PFSK-1 (cell line): ENCODE results near the gene TNIP1.
A peak's percentile ranks its signal among the peaks of the same experiment; 100 is the strongest.

Source experiments
- FOXP2 ChIP-seq: optimal IDR thresholded peaks from 2 replicates; pipeline ENCODE3; 2011; ENCODE audit warnings: borderline replicate concordance, control low read depth, inconsistent platforms; ENCODE audit not compliant: insufficient read depth; ENCODE audit errors: extremely low read length, extremely low read depth
- POLR2AphosphoS5 ChIP-seq: IDR thresholded peaks from 2 replicates; pipeline ENCODE4 v1.6.1; 2012; ENCODE audit warnings: low read depth, mild to moderate bottlenecking, control low read depth, low read length, moderate library complexity
- SIN3A ChIP-seq: IDR thresholded peaks from 2 replicates; pipeline ENCODE4 v1.6.1; 2012; ENCODE audit warnings: mild to moderate bottlenecking, low read length, moderate library complexity, borderline replicate concordance; ENCODE audit not compliant: insufficient read depth
- TAF1 ChIP-seq: IDR thresholded peaks from 2 replicates; pipeline ENCODE4 v1.6.1; 2012; ENCODE audit warnings: low read length, control low read depth, borderline replicate concordance; ENCODE audit not compliant: insufficient read depth
- TF ChIP-seq, protein P1 (sequence below), 2 experiments: IDR thresholded peaks; 2 replicates each; pipeline versions ENCODE4 v1.6.1 to v1.8.0; 2011 to 2012; ENCODE audit warnings: low read depth in 2 of 2, low read length in 2 of 2, control low read depth in 1 of 2, inconsistent platforms in 1 of 2, mild to moderate bottlenecking in 1 of 2, moderate library complexity in 1 of 2; ENCODE audit not compliant: insufficient read depth in 1 of 2

The TNIP1 gene

GRCh38 chr5:151022511-151023018 lies 58.3 kb downstream of the TNIP1 start:
- no peak for TF ChIP-seq TAF1
- no peak for TF ChIP-seq FOXP2
- TF ChIP-seq, protein P1, sequence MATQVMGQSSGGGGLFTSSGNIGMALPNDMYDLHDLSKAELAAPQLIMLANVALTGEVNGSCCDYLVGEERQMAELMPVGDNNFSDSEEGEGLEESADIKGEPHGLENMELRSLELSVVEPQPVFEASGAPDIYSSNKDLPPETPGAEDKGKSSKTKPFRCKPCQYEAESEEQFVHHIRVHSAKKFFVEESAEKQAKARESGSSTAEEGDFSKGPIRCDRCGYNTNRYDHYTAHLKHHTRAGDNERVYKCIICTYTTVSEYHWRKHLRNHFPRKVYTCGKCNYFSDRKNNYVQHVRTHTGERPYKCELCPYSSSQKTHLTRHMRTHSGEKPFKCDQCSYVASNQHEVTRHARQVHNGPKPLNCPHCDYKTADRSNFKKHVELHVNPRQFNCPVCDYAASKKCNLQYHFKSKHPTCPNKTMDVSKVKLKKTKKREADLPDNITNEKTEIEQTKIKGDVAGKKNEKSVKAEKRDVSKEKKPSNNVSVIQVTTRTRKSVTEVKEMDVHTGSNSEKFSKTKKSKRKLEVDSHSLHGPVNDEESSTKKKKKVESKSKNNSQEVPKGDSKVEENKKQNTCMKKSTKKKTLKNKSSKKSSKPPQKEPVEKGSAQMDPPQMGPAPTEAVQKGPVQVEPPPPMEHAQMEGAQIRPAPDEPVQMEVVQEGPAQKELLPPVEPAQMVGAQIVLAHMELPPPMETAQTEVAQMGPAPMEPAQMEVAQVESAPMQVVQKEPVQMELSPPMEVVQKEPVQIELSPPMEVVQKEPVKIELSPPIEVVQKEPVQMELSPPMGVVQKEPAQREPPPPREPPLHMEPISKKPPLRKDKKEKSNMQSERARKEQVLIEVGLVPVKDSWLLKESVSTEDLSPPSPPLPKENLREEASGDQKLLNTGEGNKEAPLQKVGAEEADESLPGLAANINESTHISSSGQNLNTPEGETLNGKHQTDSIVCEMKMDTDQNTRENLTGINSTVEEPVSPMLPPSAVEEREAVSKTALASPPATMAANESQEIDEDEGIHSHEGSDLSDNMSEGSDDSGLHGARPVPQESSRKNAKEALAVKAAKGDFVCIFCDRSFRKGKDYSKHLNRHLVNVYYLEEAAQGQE (IDR thresholded peaks at IDR 0.05; ENCODE audit: insufficient read depth in 1 of 2, low read depth in 2 of 2, low read length in 2 of 2) = no peak

DNA sequence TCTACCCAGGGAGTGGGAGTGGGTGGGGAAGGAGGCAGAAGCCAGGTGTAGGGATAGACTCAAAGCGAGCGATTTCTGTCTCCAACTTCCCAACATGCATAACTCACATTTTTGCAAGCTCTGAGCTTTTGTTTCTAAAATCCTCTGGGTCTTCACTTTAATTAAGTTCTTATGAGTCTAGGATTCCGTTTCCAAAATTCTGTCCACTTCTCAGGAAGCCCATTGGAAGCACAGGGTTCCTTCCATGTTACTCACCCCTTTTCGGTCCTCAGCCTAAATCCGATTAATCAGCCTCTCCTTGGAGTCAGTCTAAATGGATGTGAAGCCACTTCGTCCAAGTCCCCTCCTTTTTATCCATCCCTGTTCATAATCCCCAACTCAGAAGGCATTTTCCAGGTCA lies 59.1 kb downstream of the TNIP1 start:
- TF ChIP-seq FOXP2 (no peak), TAF1 (no peak)

- TF ChIP-seq, protein P1 (IDR thresholded peaks at IDR 0.05; ENCODE audit: insufficient read depth in 1 of 2, low read depth in 2 of 2, low read length in 2 of 2) = no peak
- no peak for TF ChIP-seq FOXP2
- TF ChIP-seq TAF1 = peak; percentile 50; the same call in 1 of the 2 replicates
- peak; percentile 68 for TF ChIP-seq POLR2AphosphoS5
- TF ChIP-seq SIN3A = no peak
These were observed 60.3 kb downstream of the TNIP1 start, which contains the start of gene GPX3 for GRCh38 chr5:151020304-151021110. GPX3 (plus strand) TSS chr5:151020591; CDS start chr5:151020655, 64 bp downstream.

DNA sequence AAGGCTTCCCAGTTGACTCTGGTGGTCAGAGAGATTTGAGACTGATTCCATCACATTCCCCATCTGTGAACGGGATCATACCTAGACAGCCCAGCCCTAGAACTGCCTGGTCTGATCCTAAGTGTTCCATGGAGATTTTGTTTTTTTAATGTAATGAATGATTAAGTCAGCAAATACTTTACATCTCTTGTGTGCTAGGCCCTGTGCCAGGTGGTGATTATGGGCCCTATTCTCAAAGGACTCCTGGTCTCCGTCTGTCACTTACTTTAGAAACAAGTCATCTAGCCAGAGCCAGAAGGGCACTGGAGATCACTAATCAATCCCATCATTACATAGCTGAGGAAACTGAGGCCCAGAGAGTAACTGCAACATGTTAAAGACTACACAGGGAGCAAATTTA lies 61.5 kb downstream of the TNIP1 start:
- TF ChIP-seq TAF1 (no peak), POLR2AphosphoS5 (no peak)

DNA sequence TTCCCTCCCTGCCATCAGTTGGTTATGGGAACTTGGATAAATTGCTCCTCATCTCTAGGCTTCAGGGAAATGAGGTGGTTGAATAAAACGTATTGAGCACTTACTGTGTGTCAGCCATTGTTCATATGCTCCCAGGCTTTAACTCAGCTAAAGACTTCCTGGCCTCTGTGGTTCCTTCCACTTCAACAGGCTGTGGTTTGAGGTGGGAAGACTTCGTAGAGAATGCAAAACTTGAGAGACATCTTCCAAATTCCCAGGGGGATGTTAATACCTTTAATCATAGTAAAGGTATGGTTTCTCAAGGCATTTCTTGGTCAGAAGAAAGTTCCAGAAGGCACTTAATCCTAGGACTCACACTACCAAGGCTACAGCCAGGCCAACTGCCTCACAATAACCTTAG lies 62.0 kb downstream of the TNIP1 start:
- no peak for TF ChIP-seq TAF1
- no peak for TF ChIP-seq FOXP2
- TF ChIP-seq SIN3A = no peak

DNA sequence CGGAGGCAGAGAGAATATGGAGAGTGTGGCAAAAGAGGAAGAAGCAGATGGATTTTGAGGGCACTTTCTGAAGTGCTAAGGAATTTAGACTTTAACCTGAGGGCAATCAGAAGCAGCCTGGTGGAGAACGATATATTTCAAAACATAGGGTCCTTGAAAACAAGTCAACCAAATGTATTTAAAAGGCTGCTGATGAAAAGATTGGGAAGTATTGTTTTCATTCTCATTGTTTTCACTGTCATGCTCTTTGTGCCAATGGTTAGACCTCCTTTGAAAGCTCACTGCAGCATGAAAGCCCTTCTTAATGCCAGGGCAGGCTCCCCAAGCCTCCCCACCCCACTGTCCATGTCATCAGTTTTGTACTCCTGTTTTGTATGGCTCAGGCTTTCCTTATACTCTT lies 62.9 kb downstream of the TNIP1 start:
- TF ChIP-seq SIN3A = no peak
- TF ChIP-seq, protein P1 (IDR thresholded peaks at IDR 0.05; ENCODE audit: insufficient read depth in 1 of 2, low read depth in 2 of 2, low read length in 2 of 2) = no peak
- no peak for TF ChIP-seq FOXP2
- no peak for TF ChIP-seq TAF1
- no peak for TF ChIP-seq POLR2AphosphoS5

DNA sequence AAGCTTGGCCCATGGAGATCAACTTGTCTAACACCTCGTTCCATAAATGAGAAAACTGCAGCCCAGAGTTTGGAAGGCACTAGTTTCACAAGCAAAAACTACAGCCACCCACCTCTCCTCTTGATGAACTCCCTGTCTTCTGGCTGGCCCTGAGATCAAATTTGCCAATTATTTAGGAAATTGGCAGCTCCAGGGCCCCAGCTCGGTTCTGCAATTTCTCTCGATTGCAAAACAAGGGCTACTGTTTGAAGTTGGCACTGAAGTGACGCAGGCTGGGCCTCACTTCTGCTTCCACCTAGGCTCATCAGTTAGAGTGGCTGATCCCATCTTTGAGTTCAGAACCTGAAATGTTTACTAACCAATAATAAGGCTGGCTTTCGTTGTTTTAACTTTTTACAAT lies 64.1 kb downstream of the TNIP1 start:
- TF ChIP-seq FOXP2 (no peak), POLR2AphosphoS5 (no peak), SIN3A (no peak)
- TF ChIP-seq, protein P1 (IDR thresholded peaks at IDR 0.05; ENCODE audit: insufficient read depth in 1 of 2, low read depth in 2 of 2, low read length in 2 of 2) = no peak
